Stimulated activated CD8-positive, alpha-beta memory T cell treated with anti-CD3 and anti-CD28 coated beads, Interleukin-4, amount 100 ng/mL, for 48 hours (primary cell): ENCODE measurements around the gene SDHB.

Experiments
- DNase-seq: peaks from one replicate; pipeline ENCODE4 v3.0.0-alpha.2; 2020

The SDHB gene

GRCh38 chr1:17043676-17044075, 10.2 kb downstream of the SDHB start:
- DNase-seq = no peak

- DNase-seq = no peak
Observed at GRCh38 chr1:17040135-17040534, 13.7 kb downstream of the SDHB start.

- no peak for DNase-seq
Observed at GRCh38 chr1:17039522-17039921, 14.3 kb downstream of the SDHB start.

- no peak for DNase-seq
Observed at GRCh38 chr1:17033481-17033880, 20.4 kb downstream of the SDHB start.

GRCh38 chr1:17032741-17033140, 21.1 kb downstream of the SDHB start:
- no peak for DNase-seq

- no peak for DNase-seq
Observed at GRCh38 chr1:17031436-17031835, 22.4 kb downstream of the SDHB start.

GRCh38 chr1:17030206-17030605, 23.6 kb downstream of the SDHB start:
- no peak for DNase-seq

GRCh38 chr1:17028662-17029188, 25.1 kb downstream of the SDHB start:
- DNase-seq = no peak

- DNase-seq = no peak
Observed at GRCh38 chr1:17027900-17028299, 25.9 kb downstream of the SDHB start.

GRCh38 chr1:17027403-17027802, 26.4 kb downstream of the SDHB start:
- DNase-seq = no peak

- no peak for DNase-seq
Observed at GRCh38 chr1:17024721-17025120, 29.1 kb downstream of the SDHB start.

- no peak for DNase-seq
Observed at GRCh38 chr1:17023573-17023972, 30.3 kb downstream of the SDHB start.

- no peak for DNase-seq
Observed at GRCh38 chr1:17023102-17023501, 30.7 kb downstream of the SDHB start.

GRCh38 chr1:17021896-17022295, 31.9 kb downstream of the SDHB start:
- DNase-seq = no peak

GRCh38 chr1:17020502-17020901, 33.3 kb downstream of the SDHB start:
- no peak for DNase-seq

GRCh38 chr1:17018849-17019248, 35.0 kb downstream of the SDHB start:
- DNase-seq = no peak

GRCh38 chr1:17017435-17017834, 36.4 kb downstream of the SDHB start:
- DNase-seq = no peak

- DNase-seq = no peak
Observed at GRCh38 chr1:17016317-17016661, 37.5 kb downstream of the SDHB start.

- DNase-seq = no peak
Observed at GRCh38 chr1:17014671-17015567, 38.9 kb downstream of the SDHB start.

- no peak for DNase-seq
Observed at GRCh38 chr1:17013491-17014320, 40.1 kb downstream of the SDHB start.

- DNase-seq = no peak
Observed at GRCh38 chr1:17012775-17013490, 40.9 kb downstream of the SDHB start.

- peak; percentile 84 for DNase-seq
Observed at GRCh38 chr1:17011439-17012307, 42.2 kb downstream of the SDHB start, which contains the start of gene ATP13A2. Gene ATP13A2, minus strand, starts transcription at chr1:17011928. Its CDS starts 190 bp downstream, at chr1:17011738.
